ENCODE results near the gene UBR2. TPM values are rescaled to one million over a fixed set of nuclear protein-coding genes. Genes with fewer than 3 reads are reported as not detected.

Gene UBR2
- total RNA-seq, 1 experiment from 2014 or later, result 21.1 TPM

GRCh38 chr6:42628604-42629003, 64.8 kb downstream of the UBR2 start:
- Histone ChIP-seq H3K36me3 (ENCODE audit: low read depth) (no peaks in the 10 kb centered on the region), H2AFZ (no peak overlapping the region), H3K79me2 (ENCODE audit: low read depth) (no peaks in the 10 kb centered on the region), H3K9me3 (ENCODE audit: insufficient read depth, low read depth) (no peaks in the 10 kb centered on the region), H3K4me1 (replicated peaks; ENCODE audit: insufficient read depth) (no peaks in the 10 kb centered on the region), H3K27me3 (ENCODE audit: insufficient read depth, low read depth) (no peaks in the 10 kb centered on the region), H3F3A (ENCODE audit: insufficient read depth, low read depth) (no peaks in the 10 kb centered on the region), H3K9me2 (ENCODE audit: insufficient read depth) (no peaks in the 10 kb centered on the region), H4K20me1 (ENCODE audit: insufficient read depth) (no peaks in the 10 kb centered on the region; the same call in 1 of the 2 replicates), H3K27ac (no peak overlapping the region), H3K4me2 (no peak overlapping the region), H3K4me3 (no peak overlapping the region)
- TF ChIP-seq EZH2 (IDR thresholded peaks at IDR 0.05; ENCODE audit: low read depth) (no peak), CTCF (conservative IDR thresholded peaks at IDR 0.05) (no peak)
- no TSS peak for BruUV-seq (replicated peaks)
- intact Hi-C loops (cut with micrococcal nuclease; ENCODE audit: unreplicated experiment), result no loop called here
- no peak for DNase-seq
- CTCF ChIA-PET, result no interaction called here
- POLR2A ChIA-PET (ENCODE audit: unreplicated experiment), result no interaction called here

- no peak for DNase-seq
- H3K36me3 ChIP-seq (ENCODE audit: low read depth), result 0 out of 2 replicates have a peak, but pooled peaks cover 5% of the 10 kb centered on the region
- no peaks in the 10 kb centered on the region for H3K4me1 ChIP-seq (replicated peaks; ENCODE audit: insufficient read depth)
- no peaks in the 10 kb centered on the region; the same call in 1 of the 2 replicates for H4K20me1 ChIP-seq (ENCODE audit: insufficient read depth)
- POLR2A ChIA-PET (ENCODE audit: unreplicated experiment), result no interaction called here
- H3K27ac ChIP-seq, result no peak overlapping the region
- H3K4me2 ChIP-seq, result no peak overlapping the region
- no peaks in the 10 kb centered on the region for H3K79me2 ChIP-seq (ENCODE audit: low read depth)
- no peaks in the 10 kb centered on the region for H3K27me3 ChIP-seq (ENCODE audit: insufficient read depth, low read depth)
- BruUV-seq (replicated peaks), result no TSS peak
- H3K4me3 ChIP-seq, result no peak overlapping the region
- no peaks in the 10 kb centered on the region for H3K9me3 ChIP-seq (ENCODE audit: insufficient read depth, low read depth)
- intact Hi-C loops (cut with micrococcal nuclease; ENCODE audit: unreplicated experiment), result no loop called here
- no peak overlapping the region for H2AFZ ChIP-seq
- TF ChIP-seq CTCF (conservative IDR thresholded peaks at IDR 0.05) (no peak), EZH2 (IDR thresholded peaks at IDR 0.05; ENCODE audit: low read depth) (no peak)
- no peaks in the 10 kb centered on the region for H3K9me2 ChIP-seq (ENCODE audit: insufficient read depth)
- CTCF ChIA-PET, result no interaction called here
- no peaks in the 10 kb centered on the region for H3F3A ChIP-seq (ENCODE audit: insufficient read depth, low read depth)
These were observed 66.0 kb downstream of the UBR2 start for GRCh38 chr6:42629845-42630244.

- Histone ChIP-seq H3K9me3 (ENCODE audit: insufficient read depth, low read depth) (no peaks in the 10 kb centered on the region), H3K9me2 (ENCODE audit: insufficient read depth) (no peaks in the 10 kb centered on the region), H3F3A (ENCODE audit: insufficient read depth, low read depth) (no peaks in the 10 kb centered on the region), H3K4me1 (replicated peaks; ENCODE audit: insufficient read depth) (no peaks in the 10 kb centered on the region), H3K4me2 (no peak overlapping the region), H3K36me3 (ENCODE audit: low read depth) (0 out of 2 replicates have a peak, but pooled peaks cover 12% of the 10 kb centered on the region), H4K20me1 (ENCODE audit: insufficient read depth) (no peaks in the 10 kb centered on the region), H3K79me2 (ENCODE audit: low read depth) (no peaks in the 10 kb centered on the region), H2AFZ (no peak overlapping the region), H3K27me3 (ENCODE audit: insufficient read depth, low read depth) (no peaks in the 10 kb centered on the region), H3K4me3 (no peak overlapping the region), H3K27ac (no peak overlapping the region)
- CTCF ChIA-PET, result interaction anchor here (0.7 kb wide), 1 partner anchor 933 kb away, joined by 4 read pairs; no protein-coding TSS in a partner anchor
- DNase-seq, result no peak
- no peak for TF ChIP-seq EZH2 (IDR thresholded peaks at IDR 0.05; ENCODE audit: low read depth)
- TF ChIP-seq CTCF (conservative IDR thresholded peaks at IDR 0.05), result no peak
- no TSS peak for BruUV-seq (replicated peaks)
- POLR2A ChIA-PET (ENCODE audit: unreplicated experiment), result interaction anchor here (0.6 to 0.7 kb wide), 2 partner anchors 89 to 144 kb away, joined by 5 to 7 read pairs; no protein-coding TSS in a partner anchor
- intact Hi-C loops (cut with micrococcal nuclease; ENCODE audit: unreplicated experiment), result no loop called here
These were observed 73.9 kb downstream of the UBR2 start for GRCh38 chr6:42637681-42638080.

Data from PC-9 (cell line).